ENCODE data around the gene USP25.

Gene USP25

DNA sequence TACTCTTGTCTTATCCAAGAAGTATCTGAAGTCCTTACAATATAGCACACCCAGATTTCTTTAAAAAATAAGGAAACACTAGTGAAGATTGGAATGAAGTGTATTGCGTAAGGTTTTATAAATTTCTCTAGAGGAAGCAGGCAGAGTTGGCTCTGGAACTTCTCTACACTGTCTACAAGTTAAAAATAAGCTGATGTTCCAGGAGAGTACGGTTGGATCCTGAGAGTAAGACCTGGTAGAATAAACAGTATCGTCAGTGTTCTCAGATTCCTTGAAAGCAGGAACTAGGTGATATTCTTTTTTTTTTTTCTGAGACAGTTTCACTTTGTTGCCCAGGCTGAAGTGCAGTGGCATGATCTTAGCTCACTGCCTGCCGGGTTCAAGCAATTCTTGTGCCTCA is 107.9 kb downstream of the USP25 start:
- Mint-ChIP-seq H3K9me3 (no peaks in the 10 kb centered on the region), H3K27ac (no peak overlapping the region), H3K4me3 (no peak overlapping the region), H3K27me3 (ENCODE audit: low read depth) (no peaks in the 10 kb centered on the region), H3K4me1 (no peaks in the 10 kb centered on the region), H3K36me3 (ENCODE audit: low read depth) (peaks cover 37% of the 10 kb centered on the region)
- TF ChIP-seq, protein P1, sequence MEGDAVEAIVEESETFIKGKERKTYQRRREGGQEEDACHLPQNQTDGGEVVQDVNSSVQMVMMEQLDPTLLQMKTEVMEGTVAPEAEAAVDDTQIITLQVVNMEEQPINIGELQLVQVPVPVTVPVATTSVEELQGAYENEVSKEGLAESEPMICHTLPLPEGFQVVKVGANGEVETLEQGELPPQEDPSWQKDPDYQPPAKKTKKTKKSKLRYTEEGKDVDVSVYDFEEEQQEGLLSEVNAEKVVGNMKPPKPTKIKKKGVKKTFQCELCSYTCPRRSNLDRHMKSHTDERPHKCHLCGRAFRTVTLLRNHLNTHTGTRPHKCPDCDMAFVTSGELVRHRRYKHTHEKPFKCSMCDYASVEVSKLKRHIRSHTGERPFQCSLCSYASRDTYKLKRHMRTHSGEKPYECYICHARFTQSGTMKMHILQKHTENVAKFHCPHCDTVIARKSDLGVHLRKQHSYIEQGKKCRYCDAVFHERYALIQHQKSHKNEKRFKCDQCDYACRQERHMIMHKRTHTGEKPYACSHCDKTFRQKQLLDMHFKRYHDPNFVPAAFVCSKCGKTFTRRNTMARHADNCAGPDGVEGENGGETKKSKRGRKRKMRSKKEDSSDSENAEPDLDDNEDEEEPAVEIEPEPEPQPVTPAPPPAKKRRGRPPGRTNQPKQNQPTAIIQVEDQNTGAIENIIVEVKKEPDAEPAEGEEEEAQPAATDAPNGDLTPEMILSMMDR (IDR thresholded peaks at IDR 0.05; ENCODE audit: unreplicated experiment in 3 of 3) = no peak

DNA sequence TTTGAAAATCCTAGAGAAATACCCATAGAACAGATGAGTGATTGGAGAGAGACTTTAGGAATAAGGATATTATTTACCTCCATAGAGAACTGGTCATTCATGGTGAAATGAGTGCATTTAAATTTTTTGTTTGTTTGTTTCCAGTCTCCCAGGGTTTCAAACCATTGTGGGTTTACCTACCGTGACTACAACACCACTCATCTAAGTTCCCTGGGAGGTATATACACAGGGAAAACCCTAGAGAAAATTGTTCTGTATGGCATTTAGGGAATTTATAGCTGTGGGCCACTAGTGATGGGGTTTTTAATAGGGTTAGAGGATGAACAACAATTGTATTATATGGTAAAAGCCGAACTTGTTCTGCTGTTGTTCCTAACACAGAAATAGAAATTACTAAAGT is 109.2 kb downstream of the USP25 start:
- H3K36me3 Mint-ChIP-seq (ENCODE audit: low read depth) = peaks cover 42% of the 10 kb centered on the region
- H3K9me3 Mint-ChIP-seq = no peaks in the 10 kb centered on the region
- TF ChIP-seq, protein P1 (IDR thresholded peaks at IDR 0.05; ENCODE audit: unreplicated experiment in 3 of 3) = no peak
- no peak overlapping the region for H3K4me3 Mint-ChIP-seq
- H3K27me3 Mint-ChIP-seq (ENCODE audit: low read depth) = no peaks in the 10 kb centered on the region
- H3K4me1 Mint-ChIP-seq = no peaks in the 10 kb centered on the region
- H3K27ac Mint-ChIP-seq = no peak overlapping the region

DNA sequence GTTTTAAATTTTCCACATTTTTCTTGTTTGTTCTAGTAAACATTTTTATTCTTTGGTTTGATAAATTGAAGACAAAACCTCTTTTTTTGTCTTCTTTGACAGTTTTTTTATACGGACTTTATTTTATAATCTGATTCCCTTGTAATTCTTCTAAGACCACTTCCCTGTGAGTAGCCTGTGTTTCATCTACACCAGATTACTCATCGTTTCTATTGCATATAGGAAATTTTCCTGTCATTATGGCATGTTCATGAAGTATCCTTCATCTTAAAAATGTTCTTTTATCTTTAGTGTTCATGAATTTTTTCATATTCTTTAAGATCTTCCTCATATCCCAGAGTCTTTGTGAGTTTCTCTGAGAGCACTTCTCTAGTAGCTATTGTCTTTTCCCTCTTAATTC is 109.8 kb downstream of the USP25 start:
- Mint-ChIP-seq H3K36me3 (ENCODE audit: low read depth) (peaks cover 38% of the 10 kb centered on the region), H3K27me3 (ENCODE audit: low read depth) (no peaks in the 10 kb centered on the region), H3K4me1 (no peaks in the 10 kb centered on the region), H3K9me3 (no peaks in the 10 kb centered on the region), H3K4me3 (no peak overlapping the region), H3K27ac (no peak overlapping the region)
- TF ChIP-seq, protein P1 (IDR thresholded peaks at IDR 0.05; ENCODE audit: unreplicated experiment in 3 of 3) = no peak

DNA sequence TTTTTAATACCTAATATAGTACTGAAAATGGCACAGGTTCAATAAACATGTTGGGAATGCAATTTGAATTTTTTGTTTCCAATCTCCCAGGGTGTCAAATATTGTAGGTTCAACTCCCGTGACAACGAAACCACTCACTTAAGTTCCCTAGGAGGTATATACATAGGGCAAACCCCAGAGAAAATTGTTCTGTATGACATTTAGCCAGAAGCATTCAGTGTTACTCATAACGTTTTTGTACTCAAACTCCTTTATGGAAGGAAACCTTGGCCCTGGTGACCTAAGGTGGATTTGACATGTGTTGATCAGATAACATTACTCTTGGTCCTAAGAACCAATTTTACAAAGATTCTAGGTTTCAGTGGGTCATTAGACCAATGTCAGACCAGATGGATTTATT is 110.6 kb downstream of the USP25 start:
- TF ChIP-seq, protein P1 (IDR thresholded peaks at IDR 0.05; ENCODE audit: unreplicated experiment in 3 of 3) = no peak
- Mint-ChIP-seq H3K27ac (no peak overlapping the region), H3K36me3 (ENCODE audit: low read depth) (peaks cover 30% of the 10 kb centered on the region), H3K27me3 (ENCODE audit: low read depth) (no peaks in the 10 kb centered on the region), H3K4me3 (no peak overlapping the region), H3K9me3 (no peaks in the 10 kb centered on the region), H3K4me1 (no peaks in the 10 kb centered on the region)

DNA sequence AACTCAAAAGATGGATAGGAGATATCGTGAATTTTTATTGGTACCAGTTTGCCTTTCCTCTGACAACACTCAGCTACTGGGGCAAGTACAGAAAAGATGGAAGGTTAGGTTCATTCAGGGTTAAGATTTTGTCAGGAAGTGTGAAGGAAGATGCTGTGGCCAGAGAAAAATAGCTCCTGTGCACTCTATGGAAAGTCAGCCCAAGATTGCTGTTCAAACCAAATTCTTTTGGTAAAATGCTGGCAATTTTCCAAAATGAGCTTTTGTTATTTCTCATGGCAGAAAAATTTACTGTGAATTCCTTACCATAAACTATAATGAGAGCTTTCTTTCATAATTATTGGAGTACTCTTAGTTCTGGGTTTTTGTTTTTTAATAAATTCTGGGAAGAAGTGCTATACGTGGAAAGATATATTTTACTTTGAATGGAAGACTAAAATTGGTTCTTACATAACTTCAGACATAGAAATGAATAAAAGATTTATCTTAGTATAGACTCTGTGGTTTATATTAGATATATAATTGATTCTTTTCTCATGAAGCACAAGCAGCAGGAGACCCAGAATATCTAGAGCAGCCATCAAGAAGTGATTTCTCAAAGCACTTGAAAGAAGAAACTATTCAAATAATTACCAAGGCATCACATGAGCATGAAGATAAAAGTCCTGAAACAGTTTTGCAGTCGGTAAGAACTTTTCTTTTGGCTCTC is 112.2 kb downstream of the USP25 start:
- Mint-ChIP-seq H3K27ac (no peak overlapping the region), H3K4me1 (no peaks in the 10 kb centered on the region), H3K27me3 (ENCODE audit: low read depth) (no peaks in the 10 kb centered on the region), H3K9me3 (no peaks in the 10 kb centered on the region), H3K4me3 (no peak overlapping the region), H3K36me3 (ENCODE audit: low read depth) (peaks cover 24% of the 10 kb centered on the region)
- TF ChIP-seq, protein P1 (IDR thresholded peaks at IDR 0.05; ENCODE audit: unreplicated experiment in 3 of 3) = no peak

DNA sequence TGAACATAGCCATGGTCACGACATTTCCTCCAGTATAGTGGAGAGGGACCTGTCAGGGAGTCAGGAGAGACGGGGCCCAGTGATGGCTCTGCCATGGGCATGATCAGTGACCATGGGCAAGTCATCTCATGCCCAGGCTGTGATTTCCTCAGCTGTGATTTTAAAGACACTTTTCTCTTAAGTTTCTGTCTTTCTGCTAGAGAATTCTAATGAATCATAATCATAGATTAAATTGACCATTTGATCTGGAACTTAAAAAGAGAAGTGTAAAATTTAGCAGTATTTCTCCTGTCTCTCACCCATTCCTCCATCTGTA is 112.7 kb downstream of the USP25 start:
- Mint-ChIP-seq H3K9me3 (no peaks in the 10 kb centered on the region), H3K4me1 (no peaks in the 10 kb centered on the region), H3K4me3 (no peak overlapping the region), H3K27ac (no peak overlapping the region), H3K27me3 (ENCODE audit: low read depth) (no peaks in the 10 kb centered on the region), H3K36me3 (ENCODE audit: low read depth) (peaks cover 22% of the 10 kb centered on the region)
- TF ChIP-seq, protein P1 (IDR thresholded peaks at IDR 0.05; ENCODE audit: unreplicated experiment in 3 of 3) = no peak

Data from nephron (organoid).